Stimulated activated memory B cell treated with anti-CD40 and anti-IgM and Interleukin-4, amounts not matched to agents 10 μg/mL and 1 μg/mL and 100 μg/mL, for 72 hours (primary cell): Measurements from ENCODE around the gene FMO3.

Experiments used
- ATAC-seq: fragments of 150-1000 bp; cut with Tn5 transposase; 2 replicates; pipeline ENCODE4 v1.10.0; 2021
- H3K27ac Mint-ChIP-seq: one replicate; pipeline ENCODE4 v1.8.0; 2022; ENCODE audit warnings: mild to moderate bottlenecking, mixed read lengths
- H3K27me3 Mint-ChIP-seq: one replicate; pipeline ENCODE4 v1.8.0; 2022; ENCODE audit warnings: mixed read lengths
- H3K36me3 Mint-ChIP-seq: one replicate; pipeline ENCODE4 v1.8.0; 2022; ENCODE audit warnings: mixed read lengths
- H3K4me1 Mint-ChIP-seq: one replicate; pipeline ENCODE4 v1.8.0; 2022; ENCODE audit warnings: mixed read lengths
- H3K4me3 Mint-ChIP-seq: one replicate; pipeline ENCODE4 v1.8.0; 2022; ENCODE audit warnings: mild to moderate bottlenecking, moderate library complexity, mixed read lengths
- H3K9me3 Mint-ChIP-seq: one replicate; pipeline ENCODE4 v1.8.0; 2022; ENCODE audit warnings: mixed read lengths

FMO3 gene

DNA sequence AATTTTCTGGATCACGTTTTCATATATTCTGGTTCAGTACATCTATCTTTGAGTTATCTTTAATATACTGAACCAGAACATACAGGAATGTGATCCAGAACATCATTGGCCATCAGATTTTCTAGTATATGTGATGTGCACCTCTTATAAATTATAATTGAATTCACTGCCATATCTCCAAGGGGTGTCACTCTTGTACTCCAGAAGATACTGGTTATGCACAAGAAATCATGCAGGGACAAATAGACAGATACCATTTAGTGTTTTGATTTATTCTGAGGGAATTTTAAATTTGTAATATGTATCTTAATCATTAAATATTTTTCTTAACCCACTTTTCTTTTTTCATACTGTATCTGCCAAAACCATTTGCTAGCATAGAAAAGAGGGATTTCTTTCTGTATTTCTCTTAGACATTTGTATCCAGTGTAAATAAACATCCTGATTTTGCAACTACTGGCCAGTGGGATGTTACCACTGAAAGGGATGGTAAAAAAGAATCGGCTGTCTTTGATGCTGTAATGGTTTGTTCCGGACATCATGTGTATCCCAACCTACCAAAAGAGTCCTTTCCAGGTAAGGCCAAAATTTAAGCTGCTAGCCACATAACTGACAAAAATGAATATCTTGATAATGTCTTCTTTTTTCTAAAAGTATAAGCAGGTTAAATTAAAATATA, 16.7 kb downstream of the FMO3 start:
- no peak overlapping the region for H3K4me3 Mint-ChIP-seq
- no peaks in the 10 kb centered on the region for H3K4me1 Mint-ChIP-seq
- no peaks in the 10 kb centered on the region for H3K36me3 Mint-ChIP-seq
- peaks cover 3% of the 10 kb centered on the region for H3K9me3 Mint-ChIP-seq
- H3K27me3 Mint-ChIP-seq, result peaks cover 13% of the 10 kb centered on the region
- H3K27ac Mint-ChIP-seq, result no peak overlapping the region
- no peak for ATAC-seq

DNA sequence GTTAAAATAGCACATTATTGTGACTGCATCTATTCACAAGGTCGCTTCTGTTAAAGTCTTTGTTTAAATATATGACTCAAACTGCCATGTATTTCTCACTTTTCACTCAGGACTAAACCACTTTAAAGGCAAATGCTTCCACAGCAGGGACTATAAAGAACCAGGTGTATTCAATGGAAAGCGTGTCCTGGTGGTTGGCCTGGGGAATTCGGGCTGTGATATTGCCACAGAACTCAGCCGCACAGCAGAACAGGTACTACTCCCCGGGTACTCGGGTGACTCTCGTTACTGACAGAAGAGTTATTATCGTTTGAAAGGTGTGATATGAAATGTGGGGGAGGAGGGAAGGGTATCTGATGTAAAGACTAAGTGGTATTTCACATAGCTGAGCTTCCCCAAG, 17.3 kb downstream of the FMO3 start:
- Mint-ChIP-seq H3K27me3 (peaks cover 14% of the 10 kb centered on the region), H3K4me1 (no peaks in the 10 kb centered on the region), H3K27ac (no peak overlapping the region)

DNA sequence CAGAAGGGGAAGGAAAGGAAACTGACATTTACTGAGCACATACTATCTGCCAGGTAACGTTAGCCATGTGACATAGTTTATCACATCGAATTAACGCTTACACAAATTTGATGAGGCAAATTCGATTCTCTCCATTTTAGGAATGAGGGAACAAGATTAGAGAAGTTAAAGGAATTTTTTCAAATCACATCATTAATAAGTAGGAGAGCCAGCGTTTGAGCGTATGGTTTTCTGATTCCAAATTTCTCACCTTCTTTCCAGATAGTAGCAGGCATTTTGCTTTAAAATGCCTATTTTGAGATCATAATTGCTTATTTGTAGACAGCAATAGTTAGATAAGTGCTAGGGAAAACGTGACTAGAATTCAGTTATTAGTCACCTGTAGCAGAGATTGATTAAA, 19.3 kb downstream of the FMO3 start:
- no peaks in the 10 kb centered on the region for H3K4me1 Mint-ChIP-seq
- no peak for ATAC-seq
- peaks cover 3% of the 10 kb centered on the region for H3K9me3 Mint-ChIP-seq
- H3K36me3 Mint-ChIP-seq, result no peaks in the 10 kb centered on the region
- no peak overlapping the region for H3K27ac Mint-ChIP-seq
- H3K27me3 Mint-ChIP-seq, result peaks cover 24% of the 10 kb centered on the region
- no peak overlapping the region for H3K4me3 Mint-ChIP-seq

More for the DNA sequence above, 17.3 kb downstream of the FMO3 start:
- ATAC-seq, result no peak
- H3K36me3 Mint-ChIP-seq, result no peaks in the 10 kb centered on the region
- peaks cover 3% of the 10 kb centered on the region for H3K9me3 Mint-ChIP-seq
- H3K4me3 Mint-ChIP-seq, result no peak overlapping the region

DNA sequence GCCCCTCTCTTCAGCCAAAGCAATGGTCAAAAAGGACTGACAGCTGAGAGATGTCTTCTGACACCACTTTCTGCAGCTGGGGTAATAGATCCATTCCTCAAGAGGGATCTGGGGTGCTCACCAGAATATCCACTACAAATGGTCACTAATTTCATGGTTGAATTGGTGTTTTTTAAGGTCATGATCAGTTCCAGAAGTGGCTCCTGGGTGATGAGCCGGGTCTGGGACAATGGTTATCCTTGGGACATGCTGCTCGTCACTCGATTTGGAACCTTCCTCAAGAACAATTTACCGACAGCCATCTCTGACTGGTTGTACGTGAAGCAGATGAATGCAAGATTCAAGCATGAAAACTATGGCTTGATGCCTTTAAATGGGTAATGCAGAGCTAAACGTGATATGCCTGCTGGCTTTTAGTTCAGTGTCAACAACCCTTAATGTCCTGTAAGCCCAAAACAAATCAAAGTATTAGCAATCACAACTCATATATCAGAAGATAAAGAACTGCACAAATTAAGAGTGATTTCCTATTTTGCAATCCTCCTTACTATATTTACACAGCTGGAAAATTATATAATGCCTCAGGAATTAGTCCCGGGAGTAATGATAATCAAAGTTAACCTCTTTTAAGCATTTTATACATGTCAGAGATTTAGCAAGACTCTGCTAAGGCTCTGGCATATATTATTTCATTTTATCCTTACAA, 20.1 kb downstream of the FMO3 start:
- H3K36me3 Mint-ChIP-seq, result no peaks in the 10 kb centered on the region
- no peak overlapping the region for H3K27ac Mint-ChIP-seq
- no peak for ATAC-seq
- H3K27me3 Mint-ChIP-seq, result peaks cover 24% of the 10 kb centered on the region
- H3K9me3 Mint-ChIP-seq, result peaks cover 3% of the 10 kb centered on the region
- H3K4me3 Mint-ChIP-seq, result no peak overlapping the region
- H3K4me1 Mint-ChIP-seq, result no peaks in the 10 kb centered on the region

DNA sequence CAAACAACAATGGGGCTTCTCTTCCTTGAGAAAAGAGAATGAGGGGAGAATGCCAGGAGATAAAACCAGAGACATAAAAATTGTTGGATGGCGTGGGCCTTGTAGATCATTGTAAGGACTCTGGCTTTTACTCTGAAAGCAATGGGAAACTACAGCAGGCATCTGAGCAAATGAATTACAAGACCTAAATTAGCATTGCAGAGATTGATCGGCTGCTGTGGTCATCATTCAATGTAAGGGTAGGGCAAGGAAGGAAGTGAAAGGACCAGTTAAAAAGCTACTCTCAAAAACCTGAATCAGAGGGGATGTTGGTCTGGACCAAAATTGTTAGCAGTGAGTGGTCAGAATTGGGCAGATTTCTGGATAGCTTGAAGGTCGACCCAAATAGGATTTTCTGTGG, 21.4 kb downstream of the FMO3 start:
- Mint-ChIP-seq H3K4me3 (no peak overlapping the region), H3K27ac (no peak overlapping the region), H3K4me1 (no peaks in the 10 kb centered on the region), H3K36me3 (no peaks in the 10 kb centered on the region), H3K9me3 (peaks cover 3% of the 10 kb centered on the region), H3K27me3 (peaks cover 24% of the 10 kb centered on the region)
- ATAC-seq, result no peak

DNA sequence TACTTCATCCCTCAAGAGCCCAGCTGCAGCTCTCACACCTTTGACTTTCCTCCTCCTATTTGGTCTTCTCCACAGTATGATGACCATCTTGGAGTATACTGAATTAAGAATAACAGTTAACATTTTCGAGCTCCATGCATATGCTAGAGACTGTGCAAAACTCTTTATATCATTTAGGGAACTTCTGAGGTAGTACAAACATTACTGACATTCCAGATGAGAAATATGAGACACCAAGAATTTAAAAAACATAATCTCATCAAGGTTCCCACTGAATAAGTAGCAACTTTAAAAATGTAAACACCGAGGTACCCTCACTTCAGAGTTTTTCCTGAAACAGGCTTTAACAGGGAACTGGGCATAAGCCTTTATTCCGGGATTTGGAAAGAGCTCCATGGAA, 22.7 kb downstream of the FMO3 start:
- Mint-ChIP-seq H3K4me3 (no peak overlapping the region), H3K27me3 (peaks cover 24% of the 10 kb centered on the region), H3K27ac (no peak overlapping the region), H3K9me3 (peaks cover 3% of the 10 kb centered on the region), H3K36me3 (no peaks in the 10 kb centered on the region), H3K4me1 (no peaks in the 10 kb centered on the region)
- ATAC-seq, result no peak

DNA sequence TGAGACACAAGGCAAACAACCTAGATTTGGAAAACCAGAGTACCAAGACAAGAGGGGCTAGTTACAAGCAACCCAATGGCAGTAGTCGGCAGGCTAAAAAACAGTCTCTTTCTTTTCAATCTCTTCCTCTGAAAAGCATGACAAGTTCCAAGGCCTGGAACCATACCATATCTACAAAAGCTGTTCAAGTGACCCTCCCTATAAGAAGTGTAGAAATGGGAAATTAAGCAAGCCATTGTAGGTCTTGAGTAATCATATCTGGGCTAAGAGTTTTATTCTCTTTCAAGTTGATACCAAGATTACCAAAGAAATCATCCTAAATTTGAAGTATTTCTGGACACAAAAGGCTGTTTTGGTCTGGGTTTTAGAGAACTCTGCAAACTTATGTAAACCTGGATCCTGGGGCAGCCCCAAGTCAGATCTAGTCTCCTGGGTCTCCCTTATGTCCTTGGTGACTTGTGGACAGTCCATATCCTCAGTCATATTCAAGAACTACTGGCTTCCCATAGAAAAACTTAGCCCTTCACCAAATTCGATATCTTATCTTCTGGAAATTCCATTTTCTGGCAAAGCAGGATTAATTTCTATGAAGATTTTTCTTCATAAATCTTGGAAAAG, 24.7 kb downstream of the FMO3 start:
- Mint-ChIP-seq H3K36me3 (no peaks in the 10 kb centered on the region), H3K27ac (no peak overlapping the region), H3K4me3 (no peak overlapping the region), H3K4me1 (no peaks in the 10 kb centered on the region), H3K9me3 (peaks cover 3% of the 10 kb centered on the region), H3K27me3 (peaks cover 32% of the 10 kb centered on the region)
- ATAC-seq, result no peak

DNA sequence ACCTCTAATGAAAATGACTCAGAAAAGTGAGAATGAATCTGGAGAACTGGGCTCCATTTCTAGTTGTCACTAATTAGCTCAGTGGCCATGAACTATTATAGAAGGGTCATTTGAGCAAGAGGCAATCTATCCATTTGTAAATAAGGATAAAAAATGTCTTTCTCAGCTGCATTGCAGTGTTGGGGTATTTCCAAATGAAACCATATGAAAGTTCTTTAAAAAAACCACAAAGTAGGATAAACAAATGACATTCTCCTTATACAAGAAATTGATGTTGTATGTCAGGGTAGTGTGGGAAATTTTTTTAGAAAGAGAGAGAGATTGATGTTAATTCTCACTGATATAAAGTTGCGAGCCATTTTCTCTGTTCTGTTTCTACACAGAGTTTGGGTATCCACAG, 26.0 kb downstream of the FMO3 start:
- no peak for ATAC-seq
- Mint-ChIP-seq H3K27ac (no peak overlapping the region), H3K36me3 (no peaks in the 10 kb centered on the region), H3K4me1 (no peaks in the 10 kb centered on the region), H3K9me3 (peaks cover 3% of the 10 kb centered on the region), H3K4me3 (no peak overlapping the region), H3K27me3 (peaks cover 28% of the 10 kb centered on the region)

DNA sequence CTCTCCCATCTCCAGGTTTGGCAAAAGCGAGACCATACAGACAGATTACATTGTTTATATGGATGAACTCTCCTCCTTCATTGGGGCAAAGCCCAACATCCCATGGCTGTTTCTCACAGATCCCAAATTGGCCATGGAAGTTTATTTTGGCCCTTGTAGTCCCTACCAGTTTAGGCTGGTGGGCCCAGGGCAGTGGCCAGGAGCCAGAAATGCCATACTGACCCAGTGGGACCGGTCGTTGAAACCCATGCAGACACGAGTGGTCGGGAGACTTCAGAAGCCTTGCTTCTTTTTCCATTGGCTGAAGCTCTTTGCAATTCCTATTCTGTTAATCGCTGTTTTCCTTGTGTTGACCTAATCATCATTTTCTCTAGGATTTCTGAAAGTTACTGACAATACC, 26.4 kb downstream of the FMO3 start:
- H3K36me3 Mint-ChIP-seq, result no peaks in the 10 kb centered on the region
- H3K4me3 Mint-ChIP-seq, result no peak overlapping the region
- H3K27ac Mint-ChIP-seq, result no peak overlapping the region
- H3K27me3 Mint-ChIP-seq, result peaks cover 24% of the 10 kb centered on the region
- H3K9me3 Mint-ChIP-seq, result peaks cover 2% of the 10 kb centered on the region
- ATAC-seq, result no peak
- no peaks in the 10 kb centered on the region for H3K4me1 Mint-ChIP-seq

DNA sequence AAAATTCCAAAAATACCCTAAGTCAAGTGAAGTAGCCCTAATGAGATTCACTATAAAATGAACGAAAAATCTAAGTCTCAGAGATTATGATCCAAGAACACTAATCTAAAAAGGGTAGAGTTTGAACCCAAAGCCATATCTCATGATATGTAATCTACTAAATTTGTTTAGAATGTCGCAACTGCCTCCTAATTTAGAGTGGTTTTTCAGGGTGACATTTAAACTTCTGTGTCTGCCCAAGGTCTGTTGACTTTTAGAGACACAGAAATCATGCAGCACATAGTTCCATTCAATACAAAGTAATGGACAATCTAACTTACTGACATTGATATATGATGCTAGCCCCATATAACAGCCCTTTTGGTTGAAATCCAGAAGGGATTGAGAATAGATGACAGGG, 28.9 kb downstream of the FMO3 start:
- no peaks in the 10 kb centered on the region for H3K9me3 Mint-ChIP-seq

DNA sequence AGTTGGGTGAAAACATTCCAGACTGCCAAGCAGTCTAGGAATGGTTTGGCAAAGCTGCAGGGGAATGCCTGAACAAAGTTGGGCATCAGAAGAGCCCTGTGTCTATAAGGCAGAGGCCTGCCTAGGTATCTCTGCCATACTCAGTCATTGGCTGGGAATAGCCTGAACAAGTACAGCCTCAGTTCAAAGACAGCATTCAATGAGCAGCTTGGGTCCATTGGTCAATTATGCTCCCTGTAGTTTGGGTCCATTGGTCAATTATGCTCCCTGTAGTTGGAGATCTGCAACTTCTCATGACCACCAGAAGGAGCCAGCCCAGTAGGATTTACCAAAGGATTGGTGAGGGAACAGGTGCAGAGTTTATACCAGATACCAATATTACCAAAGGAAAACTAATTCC, 31.6 kb downstream of the FMO3 start:
- Mint-ChIP-seq H3K4me3 (no peak overlapping the region), H3K27me3 (peaks cover 23% of the 10 kb centered on the region), H3K36me3 (no peaks in the 10 kb centered on the region), H3K27ac (no peak overlapping the region), H3K4me1 (no peaks in the 10 kb centered on the region), H3K9me3 (no peaks in the 10 kb centered on the region)
- ATAC-seq, result no peak

More for the DNA sequence above, 28.9 kb downstream of the FMO3 start:
- Mint-ChIP-seq H3K4me3 (no peak overlapping the region), H3K27ac (no peak overlapping the region), H3K4me1 (no peaks in the 10 kb centered on the region), H3K27me3 (peaks cover 11% of the 10 kb centered on the region), H3K36me3 (no peaks in the 10 kb centered on the region)
- no peak for ATAC-seq

DNA sequence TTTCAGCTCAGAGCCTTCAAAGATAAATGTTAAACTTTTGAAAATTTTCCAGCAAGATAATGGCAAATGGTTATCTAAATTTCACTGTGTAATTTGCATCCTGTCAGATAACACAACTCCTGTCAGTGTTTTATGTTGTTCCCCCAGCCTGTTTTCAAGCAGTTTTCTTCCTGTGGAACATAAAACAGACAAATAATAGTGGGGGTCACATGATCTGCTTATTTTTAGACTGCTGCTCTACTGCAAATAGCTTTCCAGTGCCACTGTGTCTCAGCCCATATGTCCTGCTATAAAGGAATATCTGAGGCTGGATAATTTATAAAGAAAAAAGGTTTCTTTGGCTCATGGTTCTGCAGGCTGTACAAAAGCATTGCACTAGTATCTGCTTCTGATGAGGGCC, 32.2 kb downstream of the FMO3 start:
- H3K36me3 Mint-ChIP-seq, result no peaks in the 10 kb centered on the region
- peaks cover 29% of the 10 kb centered on the region for H3K27me3 Mint-ChIP-seq
- H3K27ac Mint-ChIP-seq, result no peak overlapping the region
- no peaks in the 10 kb centered on the region for H3K4me1 Mint-ChIP-seq
- no peak overlapping the region for H3K4me3 Mint-ChIP-seq
- no peak for ATAC-seq
- no peaks in the 10 kb centered on the region for H3K9me3 Mint-ChIP-seq

DNA sequence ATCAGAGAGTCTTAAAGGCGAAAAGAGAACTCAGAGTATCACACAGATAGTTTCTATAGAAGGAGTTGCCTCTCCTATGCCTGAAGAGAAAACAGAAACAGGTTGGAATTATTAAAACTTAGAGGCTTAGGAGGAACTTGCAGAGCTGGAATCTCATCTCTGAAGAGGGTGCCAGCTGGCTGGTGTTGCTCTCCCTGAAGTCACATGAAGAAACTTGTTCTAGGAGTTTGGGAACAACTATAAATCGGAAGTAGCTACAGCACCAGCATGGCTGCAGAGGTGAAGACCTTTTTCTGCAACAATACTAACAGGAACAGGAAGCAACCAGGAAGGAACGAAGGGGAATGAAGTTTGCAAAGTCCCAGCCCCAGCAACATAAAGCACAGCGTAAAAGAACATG, 35.8 kb downstream of the FMO3 start:
- Mint-ChIP-seq H3K36me3 (no peaks in the 10 kb centered on the region), H3K4me3 (no peak overlapping the region), H3K4me1 (no peaks in the 10 kb centered on the region), H3K9me3 (peaks cover 8% of the 10 kb centered on the region), H3K27ac (no peak overlapping the region), H3K27me3 (peaks cover 32% of the 10 kb centered on the region)
- ATAC-seq, result no peak

DNA sequence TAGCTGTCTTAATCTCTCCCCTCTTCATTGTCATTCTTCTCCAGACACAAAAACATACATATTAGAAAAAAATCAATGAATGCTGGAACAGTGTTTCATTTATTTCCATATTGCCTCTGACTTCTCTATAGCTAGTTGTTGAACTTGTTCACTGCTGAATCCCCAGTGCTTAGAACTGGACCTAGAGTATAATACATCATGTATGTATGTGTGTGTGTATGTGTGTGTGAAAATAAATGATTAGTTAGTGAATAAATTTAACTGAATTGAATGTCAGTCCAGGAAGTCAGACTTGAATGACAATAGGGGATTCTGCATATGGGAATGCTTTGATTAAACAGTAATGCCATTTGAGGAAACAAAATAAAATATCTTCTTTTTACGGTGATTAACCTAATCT, 36.4 kb downstream of the FMO3 start:
- Mint-ChIP-seq H3K36me3 (no peaks in the 10 kb centered on the region), H3K27ac (no peak overlapping the region)

DNA sequence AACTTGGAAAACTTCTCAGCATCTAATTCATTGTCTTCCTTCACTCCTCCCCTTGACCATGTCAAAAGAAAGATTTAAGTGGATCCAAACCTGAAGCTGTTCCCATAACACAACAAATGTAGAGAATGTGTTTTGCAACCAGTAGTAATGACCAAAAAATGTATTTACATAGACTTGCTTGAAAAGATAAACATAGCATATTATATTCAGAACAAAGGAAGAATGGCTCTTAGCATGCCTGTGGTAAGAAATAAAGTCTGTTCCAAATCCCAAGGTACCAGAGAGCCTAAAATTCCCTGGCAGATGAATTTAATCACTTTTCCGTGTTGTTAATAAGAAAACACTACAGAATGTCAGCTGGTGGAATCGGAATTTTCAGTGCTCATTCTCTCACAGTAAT, 36.8 kb downstream of the FMO3 start:
- H3K9me3 Mint-ChIP-seq, result peaks cover 8% of the 10 kb centered on the region
- no peak overlapping the region for H3K27ac Mint-ChIP-seq
- H3K27me3 Mint-ChIP-seq, result peaks cover 32% of the 10 kb centered on the region
- H3K4me3 Mint-ChIP-seq, result no peak overlapping the region
- no peaks in the 10 kb centered on the region for H3K4me1 Mint-ChIP-seq
- no peaks in the 10 kb centered on the region for H3K36me3 Mint-ChIP-seq
- ATAC-seq, result no peak

More for the DNA sequence above, 36.4 kb downstream of the FMO3 start:
- ATAC-seq, result no peak
- Mint-ChIP-seq H3K27me3 (peaks cover 32% of the 10 kb centered on the region), H3K4me3 (no peak overlapping the region), H3K9me3 (peaks cover 8% of the 10 kb centered on the region), H3K4me1 (no peaks in the 10 kb centered on the region)

DNA sequence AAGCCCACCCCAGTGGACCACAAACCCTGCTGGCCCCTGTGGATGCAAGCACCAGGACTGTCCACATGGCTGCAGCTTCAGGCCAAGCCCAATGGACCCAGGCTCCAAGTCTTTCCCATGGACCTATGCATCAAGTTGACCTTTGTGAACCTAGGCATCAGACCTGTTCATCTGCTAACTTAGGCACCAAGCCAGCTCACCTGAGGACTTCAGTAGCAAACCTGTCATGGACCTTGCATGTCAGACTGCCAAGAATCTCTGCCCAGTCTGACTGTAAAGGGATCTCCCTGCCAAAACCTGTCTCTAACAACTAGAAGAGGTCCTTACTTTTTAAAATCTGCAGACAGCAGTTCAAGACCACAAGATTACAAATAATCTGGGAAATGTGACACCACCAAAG, 37.8 kb downstream of the FMO3 start:
- H3K4me1 Mint-ChIP-seq, result no peaks in the 10 kb centered on the region
- H3K36me3 Mint-ChIP-seq, result no peaks in the 10 kb centered on the region
- H3K27ac Mint-ChIP-seq, result no peak overlapping the region
- ATAC-seq, result no peak
- no peak overlapping the region for H3K4me3 Mint-ChIP-seq
- peaks cover 8% of the 10 kb centered on the region for H3K9me3 Mint-ChIP-seq
- H3K27me3 Mint-ChIP-seq, result peaks cover 32% of the 10 kb centered on the region
